ENCODE results near the gene FBXO17.

GRCh38 chr19:38930776-38931520 lies 44.6 kb downstream of the FBXO17 start, which contains the start of gene MRPS12:
- TF ChIP-seq CTCF (IDR thresholded peaks at IDR 0.05): no peak
- no peak for TF ChIP-seq EP300 (IDR thresholded peaks at IDR 0.05)
- no peak for TF ChIP-seq POLR2A (IDR thresholded peaks at IDR 0.05; ENCODE audit: low read depth)

Data from esophagus muscularis mucosa (tissue), 4 donors.